ENCODE data around the gene LRRC75A.

GRCh38 chr17:16435925-16436886, 55.8 kb downstream of the LRRC75A start:
- TF ChIP-seq POLR2AphosphoS5 (IDR thresholded peaks at IDR 0.05) (no peak), POLR2A (IDR thresholded peaks at IDR 0.05) (no peak)

Measured in prostate gland (tissue), 1 donor.